ENCODE measurements around the gene GAB2. TPM values are rescaled to one million over a fixed set of nuclear protein-coding genes. Genes with fewer than 3 reads are reported as not detected.

The GAB2 gene
- total and polyA plus RNA-seq, 2 donors (not counting 1 experiment from before 2014, with no cell fraction given) = 5.8 to 85.9 TPM

- Mint-ChIP-seq H3K27me3 (no peaks in the 10 kb centered on the region), H3K27ac (no peak overlapping the region), H3K4me3 (no peak overlapping the region), H3K4me1 (peaks cover 59% of the 10 kb centered on the region), H3K9me3 (ENCODE audit: insufficient read depth) (no peaks in the 10 kb centered on the region)
- CTCF ChIA-PET = no interaction called here
- H3K79me2 ChIP-seq (ENCODE audit: control insufficient read depth, insufficient read depth, low read length) = peaks cover 44% of the 10 kb centered on the region
- H3K27ac ChIP-seq (ENCODE audit: low read length in 2 of 2) = no peak overlapping the region
- no peak overlapping the region for H3K4me3 ChIP-seq (ENCODE audit: control extremely low read depth in 1 of 5, extremely low read depth in 1 of 5, insufficient read depth in 1 of 5, low read depth in 2 of 5, low read length in 4 of 5)
- DNase-seq (no peak), ATAC-seq (ENCODE audit: low read depth) (no peak)
- H3K9ac ChIP-seq (ENCODE audit: low read length) = no peak overlapping the region
- no peak overlapping the region for H3K4me2 ChIP-seq (replicated peaks; ENCODE audit: low read depth, low read length, poor library complexity, severe bottlenecking)
- no peaks in the 10 kb centered on the region for H3K36me3 ChIP-seq (replicated peaks in 1 of 2; ENCODE audit: control extremely low read depth in 1 of 2, control insufficient read depth in 1 of 2, extremely low read depth in 1 of 2, insufficient read depth in 2 of 2, low read length in 1 of 2)
- no peaks in the 10 kb centered on the region for H3K27me3 ChIP-seq (replicated peaks in 1 of 4; ENCODE audit: control extremely low read depth in 1 of 4, control insufficient read depth in 3 of 4, insufficient read depth in 4 of 4, low read length in 3 of 4)
- peaks cover 14% of the 10 kb centered on the region in 2 donors for H3K4me1 ChIP-seq (ENCODE audit: control insufficient read depth in 2 of 2, insufficient read depth in 2 of 2, low read length in 2 of 2)
- POLR2A ChIA-PET = no interaction called here
- TF ChIP-seq CTCF (IDR thresholded peaks at IDR 0.05) (no peak), EZH2 (IDR thresholded peaks at IDR 0.05; ENCODE audit: borderline replicate concordance, insufficient read depth, low read depth, low read length, poor library complexity, severe bottlenecking) (no peak)
- intact Hi-C loops (cut with micrococcal nuclease) = no loop called here
- H4K20me1 ChIP-seq (ENCODE audit: control insufficient read depth, insufficient read depth, low read length, poor library complexity, severe bottlenecking) = no peaks in the 10 kb centered on the region
- H2AFZ ChIP-seq (ENCODE audit: insufficient read depth, low read depth, low read length, poor library complexity, severe bottlenecking) = no peak overlapping the region
- no peaks in the 10 kb centered on the region for H3K9me3 ChIP-seq (ENCODE audit: control extremely low read depth in 1 of 3, control insufficient read depth in 2 of 3, insufficient read depth in 1 of 3, low read length in 2 of 3)
These were observed 83.5 kb downstream of the GAB2 start for GRCh38 chr11:78334109-78334508.

GRCh38 chr11:78332872-78333271 is 84.7 kb downstream of the GAB2 start:
- no peak overlapping the region for H3K9ac ChIP-seq (ENCODE audit: low read length)
- H3K27me3 ChIP-seq (replicated peaks in 1 of 4; ENCODE audit: control extremely low read depth in 1 of 4, control insufficient read depth in 3 of 4, insufficient read depth in 4 of 4, low read length in 3 of 4) = no peaks in the 10 kb centered on the region
- H3K4me3 ChIP-seq (ENCODE audit: control extremely low read depth in 1 of 5, extremely low read depth in 1 of 5, insufficient read depth in 1 of 5, low read depth in 2 of 5, low read length in 4 of 5) = no peak overlapping the region
- TF ChIP-seq EZH2 (IDR thresholded peaks at IDR 0.05; ENCODE audit: borderline replicate concordance, insufficient read depth, low read depth, low read length, poor library complexity, severe bottlenecking) (no peak), CTCF (IDR thresholded peaks at IDR 0.05) (no peak)
- Mint-ChIP-seq H3K27ac (no peak overlapping the region), H3K9me3 (ENCODE audit: insufficient read depth) (no peaks in the 10 kb centered on the region), H3K4me1 (peaks cover 51% of the 10 kb centered on the region), H3K27me3 (no peaks in the 10 kb centered on the region), H3K4me3 (no peak overlapping the region)
- no peak overlapping the region for H3K27ac ChIP-seq (ENCODE audit: low read length in 2 of 2)
- H3K36me3 ChIP-seq (replicated peaks in 1 of 2; ENCODE audit: control extremely low read depth in 1 of 2, control insufficient read depth in 1 of 2, extremely low read depth in 1 of 2, insufficient read depth in 2 of 2, low read length in 1 of 2) = peaks cover 0 to 2% of the 10 kb centered on the region in 2 experiments
- ChIA-PET POLR2A (no interaction called here), CTCF (no interaction called here)
- peaks cover 45% of the 10 kb centered on the region for H3K79me2 ChIP-seq (ENCODE audit: control insufficient read depth, insufficient read depth, low read length)
- no peak for ATAC-seq (ENCODE audit: low read depth)
- H3K4me2 ChIP-seq (replicated peaks; ENCODE audit: low read depth, low read length, poor library complexity, severe bottlenecking) = no peak overlapping the region
- no peaks in the 10 kb centered on the region for H4K20me1 ChIP-seq (ENCODE audit: control insufficient read depth, insufficient read depth, low read length, poor library complexity, severe bottlenecking)
- no peak for DNase-seq
- H2AFZ ChIP-seq (ENCODE audit: insufficient read depth, low read depth, low read length, poor library complexity, severe bottlenecking) = no peak overlapping the region
- H3K4me1 ChIP-seq (ENCODE audit: control insufficient read depth in 2 of 2, insufficient read depth in 2 of 2, low read length in 2 of 2) = peaks cover 14% of the 10 kb centered on the region in 2 donors
- WGBS (ENCODE audit: insufficient coverage) = no CpG with 5 or more reads among the region's 1 CpG
- H3K9me3 ChIP-seq (ENCODE audit: control extremely low read depth in 1 of 3, control insufficient read depth in 2 of 3, insufficient read depth in 1 of 3, low read length in 2 of 3) = no peaks in the 10 kb centered on the region
- intact Hi-C loops (cut with micrococcal nuclease) = no loop called here
